Measurements from ENCODE around the gene SPATA9. TPM values are rescaled to one million over a fixed set of nuclear protein-coding genes. Genes with fewer than 3 reads are reported as not detected.

SPATA9 gene
- total and polyA plus RNA-seq, 4 donors, result 0.28 to 0.49 TPM; not detected in 2

- TF ChIP-seq GABPA (IDR thresholded peaks at IDR 0.05 in 1 of 2, conservative IDR thresholded peaks at IDR 0.05 in 1 of 2) (no peak), MAX (IDR thresholded peaks at IDR 0.05) (no peak), HNF4G (IDR thresholded peaks at IDR 0.05) (no peak), FOXA2 (IDR thresholded peaks at IDR 0.05) (no peak), CTCF (IDR thresholded peaks at IDR 0.05; ENCODE audit: low read depth, low read length, missing input control) (no peak), YY1 (IDR thresholded peaks at IDR 0.05) (no peak), EGR1 (IDR thresholded peaks at IDR 0.05; ENCODE audit: low read depth in 2 of 2) (no peak), FOXA1 (IDR thresholded peaks at IDR 0.05) (no peak)
- H3K27ac ChIP-seq (ENCODE audit: low read depth in 1 of 2, low read length in 2 of 2), result no peak overlapping the region
- no peaks in the 10 kb centered on the region for H3K36me3 ChIP-seq (ENCODE audit: control insufficient read depth in 4 of 4, insufficient read depth in 3 of 4, low read depth in 1 of 4, low read length in 3 of 4)
- no peak for DNase-seq (ENCODE audit: low spot score)
- no peak overlapping the region for H3K4me3 ChIP-seq (ENCODE audit: low read depth in 1 of 3, low read length in 3 of 3)
- 85% methylated on average over 5 of the region's 5 CpGs for WGBS
- H3K9ac ChIP-seq (ENCODE audit: low read depth in 1 of 2, low read length in 2 of 2), result no peak overlapping the region
- no peaks in the 10 kb centered on the region for H3K4me1 ChIP-seq (ENCODE audit: control insufficient read depth in 4 of 4, insufficient read depth in 4 of 4, low read length in 3 of 4)
- H3K27me3 ChIP-seq (ENCODE audit: control insufficient read depth in 4 of 4, insufficient read depth in 4 of 4, low read length in 3 of 4), result no peaks in the 10 kb centered on the region
- no peaks in the 10 kb centered on the region for H3K9me3 ChIP-seq (ENCODE audit: control insufficient read depth in 4 of 4, low read length in 3 of 4)
These were observed 52.3 kb downstream of the SPATA9 start for GRCh38 chr5:95630394-95630917.

- no peak for DNase-seq (ENCODE audit: low spot score)
- Histone ChIP-seq H3K27ac (ENCODE audit: low read depth in 1 of 2, low read length in 2 of 2) (no peak overlapping the region), H3K9me3 (ENCODE audit: control insufficient read depth in 4 of 4, low read length in 3 of 4) (no peaks in the 10 kb centered on the region), H3K9ac (ENCODE audit: low read depth in 1 of 2, low read length in 2 of 2) (no peak overlapping the region), H3K4me3 (ENCODE audit: low read depth in 1 of 3, low read length in 3 of 3) (no peak overlapping the region), H3K27me3 (ENCODE audit: control insufficient read depth in 4 of 4, insufficient read depth in 4 of 4, low read length in 3 of 4) (no peaks in the 10 kb centered on the region), H3K36me3 (ENCODE audit: control insufficient read depth in 4 of 4, insufficient read depth in 3 of 4, low read depth in 1 of 4, low read length in 3 of 4) (no peaks in the 10 kb centered on the region), H3K4me1 (ENCODE audit: control insufficient read depth in 4 of 4, insufficient read depth in 4 of 4, low read length in 3 of 4) (no peaks in the 10 kb centered on the region)
- TF ChIP-seq NR2F2 (IDR thresholded peaks at IDR 0.05), result no peak
- TF ChIP-seq EGR1 (IDR thresholded peaks at IDR 0.05; ENCODE audit: low read depth in 2 of 2), result no peak
- no peak for TF ChIP-seq CTCF (IDR thresholded peaks at IDR 0.05; ENCODE audit: low read depth, low read length, missing input control)
- no peak for TF ChIP-seq MAX (IDR thresholded peaks at IDR 0.05)
- no peak for TF ChIP-seq SP1 (IDR thresholded peaks at IDR 0.05)
- no peak for TF ChIP-seq TAF1 (conservative IDR thresholded peaks at IDR 0.05)
- no peak for TF ChIP-seq REST (IDR thresholded peaks at IDR 0.05)
- no peak for TF ChIP-seq ZBTB33 (IDR thresholded peaks at IDR 0.05)
- TF ChIP-seq YY1 (IDR thresholded peaks at IDR 0.05), result no peak
- TF ChIP-seq ATF3 (IDR thresholded peaks at IDR 0.05), result no peak
- no peak for TF ChIP-seq RAD21 (IDR thresholded peaks at IDR 0.05)
- no peak for TF ChIP-seq FOXA2 (IDR thresholded peaks at IDR 0.05)
- no peak for TF ChIP-seq GABPA (IDR thresholded peaks at IDR 0.05 in 1 of 2, conservative IDR thresholded peaks at IDR 0.05 in 1 of 2)
- TF ChIP-seq FOXA1 (IDR thresholded peaks at IDR 0.05), result no peak
- TF ChIP-seq HNF4G (IDR thresholded peaks at IDR 0.05), result no peak
- WGBS, result 87% methylated on average over 1 of the region's 1 CpG
These were observed 53.9 kb downstream of the SPATA9 start for GRCh38 chr5:95628933-95629332.

All from liver (tissue), 9 donors.